Brain microvascular endothelial cell (primary cell): ENCODE data around the gene OR4S1.
"Not testable (repeated sequence)": the region's sequence is repeated elsewhere in the genome, so short reads cannot be mapped to it uniquely, and the experiment has no call there.

Experiments
- DNase-seq: peaks from one replicate; pipeline ENCODE4 v3.0.0-alpha.2; 2020
- H3K27ac ChIP-seq: fragments of 250-450 bp; sonication (Bioruptor Pico); 2 replicates; pipeline ENCODE4 v1.5.1; 2020; ENCODE audit warnings: mild to moderate bottlenecking, moderate library complexity
- H3K27me3 ChIP-seq: fragments of 250-450 bp; sonication (Bioruptor Pico); replicated peaks from 2 replicates; pipeline ENCODE4 v1.5.1; 2020; ENCODE audit warnings: mild to moderate bottlenecking
- H3K36me3 ChIP-seq: fragments of 250-450 bp; sonication (Bioruptor Pico); replicated peaks from 2 replicates; pipeline ENCODE4 v1.5.1; 2020; ENCODE audit warnings: mild to moderate bottlenecking
- H3K4me3 ChIP-seq: 2 replicates; pipeline ENCODE4 v1.5.1; 2011; ENCODE audit warnings: low read depth, mild to moderate bottlenecking, control low read depth, low read length, moderate library complexity
- CTCF ChIP-seq: IDR thresholded peaks from 2 replicates; pipeline ENCODE4 v1.5.1; 2011; ENCODE audit warnings: low read depth, mild to moderate bottlenecking, moderate library complexity, low read length, control low read depth, inconsistent platforms; ENCODE audit errors: missing control alignments
- in situ Hi-C: cut with HindIII; loops from 2 replicates; pipeline ENCODE4 v1.10.0; 2017; ENCODE audit warnings: low sequenced_read_pairs, low pct_ligation_motif_present

The OR4S1 gene

GRCh38 chr11:48305923-48306322, at the start of gene OR4S1:
TSS of gene OR4S1 (plus strand) at chr11:48306223. CDS start at chr11:48306223, 0 bp downstream.
- no peak for TF ChIP-seq CTCF
- in situ Hi-C loops: no loop called here
- no peak within 1 kb of the TSS for H3K27ac ChIP-seq
- no peak within 1 kb of the TSS for H3K4me3 ChIP-seq
- DNase-seq: no peak
- no peaks in the 10 kb centered on the region for H3K36me3 ChIP-seq
- no peaks in the 10 kb centered on the region for H3K27me3 ChIP-seq

GRCh38 chr11:48261600-48261999, 44.4 kb upstream of the OR4S1 start:
- in situ Hi-C loops: no loop called here
- TF ChIP-seq CTCF: no peak
- Histone ChIP-seq H3K27me3 (no peaks in the 10 kb centered on the region), H3K27ac (no peak overlapping the region), H3K4me3 (no peak overlapping the region), H3K36me3 (no peaks in the 10 kb centered on the region)
- DNase-seq: no peak

GRCh38 chr11:48263423-48263911, 42.6 kb upstream of the OR4S1 start, which contains the start of gene OR4X1:
TSS of gene OR4X1 (plus strand) at chr11:48263861. CDS start at chr11:48263861, 0 bp downstream.
- H3K27me3 ChIP-seq: no peaks in the 10 kb centered on the region
- in situ Hi-C loops: no loop called here
- no peak for DNase-seq
- TF ChIP-seq CTCF: no peak
- no peaks in the 10 kb centered on the region for H3K36me3 ChIP-seq
- H3K27ac ChIP-seq: no peak within 1 kb of the TSS
- no peak within 1 kb of the TSS for H3K4me3 ChIP-seq

- H3K36me3 ChIP-seq: no peaks in the 10 kb centered on the region
- H3K27me3 ChIP-seq: no peaks in the 10 kb centered on the region
- no peak for TF ChIP-seq CTCF
- H3K27ac ChIP-seq: no peak overlapping the region
- no peak overlapping the region for H3K4me3 ChIP-seq
- no peak for DNase-seq
- in situ Hi-C loops: no loop called here
These were observed 35.4 kb upstream of the OR4S1 start for GRCh38 chr11:48270621-48271020.

- Histone ChIP-seq H3K27ac (no peak overlapping the region), H3K27me3 (no peaks in the 10 kb centered on the region), H3K36me3 (no peaks in the 10 kb centered on the region), H3K4me3 (no peak overlapping the region)
- in situ Hi-C loops: no loop called here
- no peak for DNase-seq
- TF ChIP-seq CTCF: no peak
These were observed 33.4 kb upstream of the OR4S1 start for GRCh38 chr11:48272606-48273005.

GRCh38 chr11:48307760-48308386, 1.9 kb downstream of the OR4S1 start:
- Histone ChIP-seq H3K27me3 (no peaks in the 10 kb centered on the region), H3K27ac (no peak overlapping the region), H3K36me3 (no peaks in the 10 kb centered on the region), H3K4me3 (no peak overlapping the region)
- peak; percentile 59 for DNase-seq
- in situ Hi-C loops: no loop called here
- peak; percentile 86 for TF ChIP-seq CTCF

- H3K36me3 ChIP-seq, DNase-seq, H3K27me3 ChIP-seq, in situ Hi-C loops, H3K27ac ChIP-seq, H3K4me3 ChIP-seq: not testable (repeated sequence)
These were observed 7.6 kb downstream of the OR4S1 start for GRCh38 chr11:48313590-48313989.

GRCh38 chr11:48319813-48320212, 13.8 kb downstream of the OR4S1 start:
- H3K4me3 ChIP-seq, H3K27ac ChIP-seq, H3K27me3 ChIP-seq, H3K36me3 ChIP-seq, in situ Hi-C loops, DNase-seq: not testable (repeated sequence)
